ENCODE data around the gene DNAH2. TPM values are rescaled to one million over a fixed set of nuclear protein-coding genes. Genes with fewer than 3 reads are reported as not detected.

Gene DNAH2
- total and polyA plus RNA-seq, 2 donors (not counting 1 experiment from before 2014, with no cell fraction given): 0.08 to 0.17 TPM

GRCh38 chr17:7834542-7834956 is 117.0 kb downstream of the DNAH2 start:
- Histone ChIP-seq H3K9ac (ENCODE audit: insufficient read depth, low read length) (peak overlapping the region; percentile 89), H3K27me3 (ENCODE audit: control insufficient read depth, insufficient read depth, low read length) (peaks cover 3% of the 10 kb centered on the region), H3K36me3 (ENCODE audit: control insufficient read depth, insufficient read depth, low read length) (no peaks in the 10 kb centered on the region), H3K79me2 (ENCODE audit: control insufficient read depth, insufficient read depth, low read length) (peaks cover 12% of the 10 kb centered on the region), H3K4me3 (replicated peaks in 1 of 4; ENCODE audit: control extremely low read depth in 1 of 4, insufficient read depth in 1 of 4, low read depth in 3 of 4, low read length in 4 of 4) (peak overlapping the region; percentile 30 to 92 (median 60)), H3K4me2 (ENCODE audit: extremely low read depth, insufficient read depth, low read length) (peak overlapping the region; percentile 90), H3K27ac (ENCODE audit: insufficient read depth, low read length) (peak overlapping the region; percentile 98), H4K20me1 (ENCODE audit: control insufficient read depth, extremely low read depth, insufficient read depth, low read length) (no peaks in the 10 kb centered on the region), H3K9me3 (ENCODE audit: control insufficient read depth, insufficient read depth, low read depth, low read length) (no peaks in the 10 kb centered on the region), H3K4me1 (ENCODE audit: control insufficient read depth, extremely low read depth, insufficient read depth, low read length) (peaks cover 14% of the 10 kb centered on the region), H2AFZ (ENCODE audit: low read length) (peak overlapping the region; percentile 7)
- no peak for TF ChIP-seq EZH2 (IDR thresholded peaks at IDR 0.05; ENCODE audit: low read length, missing control alignments)
- TF ChIP-seq, protein P1, sequence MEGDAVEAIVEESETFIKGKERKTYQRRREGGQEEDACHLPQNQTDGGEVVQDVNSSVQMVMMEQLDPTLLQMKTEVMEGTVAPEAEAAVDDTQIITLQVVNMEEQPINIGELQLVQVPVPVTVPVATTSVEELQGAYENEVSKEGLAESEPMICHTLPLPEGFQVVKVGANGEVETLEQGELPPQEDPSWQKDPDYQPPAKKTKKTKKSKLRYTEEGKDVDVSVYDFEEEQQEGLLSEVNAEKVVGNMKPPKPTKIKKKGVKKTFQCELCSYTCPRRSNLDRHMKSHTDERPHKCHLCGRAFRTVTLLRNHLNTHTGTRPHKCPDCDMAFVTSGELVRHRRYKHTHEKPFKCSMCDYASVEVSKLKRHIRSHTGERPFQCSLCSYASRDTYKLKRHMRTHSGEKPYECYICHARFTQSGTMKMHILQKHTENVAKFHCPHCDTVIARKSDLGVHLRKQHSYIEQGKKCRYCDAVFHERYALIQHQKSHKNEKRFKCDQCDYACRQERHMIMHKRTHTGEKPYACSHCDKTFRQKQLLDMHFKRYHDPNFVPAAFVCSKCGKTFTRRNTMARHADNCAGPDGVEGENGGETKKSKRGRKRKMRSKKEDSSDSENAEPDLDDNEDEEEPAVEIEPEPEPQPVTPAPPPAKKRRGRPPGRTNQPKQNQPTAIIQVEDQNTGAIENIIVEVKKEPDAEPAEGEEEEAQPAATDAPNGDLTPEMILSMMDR (conservative IDR thresholded peaks at IDR 0.05 in 1 of 2, IDR thresholded peaks at IDR 0.05 in 1 of 2; ENCODE audit: low read depth in 1 of 2, low read length in 2 of 2): no peak
- peak in 1 of 2 donors; percentile 51 for DNase-seq (ENCODE audit: low read depth in 2 of 2)

DNA sequence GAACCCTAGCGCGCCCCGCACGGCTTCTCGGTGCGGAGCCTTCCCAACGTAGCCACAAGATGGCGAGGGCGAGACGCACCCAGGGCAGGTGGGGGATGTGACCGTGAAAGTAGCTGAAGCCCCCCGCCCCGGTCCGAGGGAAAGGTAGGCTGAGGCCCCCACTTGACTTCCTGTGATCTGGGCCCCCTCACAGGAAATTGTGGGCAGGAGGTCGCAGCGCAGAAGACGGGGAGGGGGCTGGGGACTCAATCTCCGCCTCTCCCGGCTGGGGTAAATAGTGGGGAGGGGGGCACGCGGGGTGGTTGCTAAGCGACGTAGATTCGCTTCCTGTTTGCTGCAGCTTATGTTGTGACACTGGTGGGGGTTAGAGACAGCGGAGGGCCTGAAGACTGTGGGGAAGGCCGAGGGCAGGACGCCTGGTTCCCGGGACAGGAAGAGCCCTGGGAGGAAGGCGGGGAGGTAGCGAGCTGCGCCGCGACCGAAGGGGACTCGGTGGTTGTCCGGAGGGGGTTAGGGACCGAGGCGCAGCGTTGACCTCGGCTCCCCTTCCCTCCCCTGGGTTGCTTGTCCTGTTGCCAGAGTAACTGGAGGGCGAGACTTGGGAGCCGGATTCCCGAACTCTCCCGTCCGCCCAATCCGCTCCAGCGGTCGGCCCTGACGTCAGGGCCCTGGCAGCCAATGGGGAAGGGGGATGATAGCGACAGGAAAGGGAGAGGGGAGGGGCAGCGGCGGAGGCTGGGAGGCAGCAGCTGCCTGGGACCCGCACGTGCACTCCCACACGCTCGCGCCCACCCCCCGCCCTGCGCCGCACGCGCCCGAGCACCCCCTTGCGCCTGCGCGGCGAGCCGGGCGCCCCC is 117.6 kb downstream of the DNAH2 start:
- H3K9ac ChIP-seq (ENCODE audit: insufficient read depth, low read length): peak overlapping the region; percentile 97
- DNase-seq (ENCODE audit: low read depth in 2 of 2): peak; percentile 98
- H3K4me1 ChIP-seq (ENCODE audit: control insufficient read depth, extremely low read depth, insufficient read depth, low read length): peaks cover 18% of the 10 kb centered on the region
- peak overlapping the region; percentile 58 to 92 (median 70) for H3K4me3 ChIP-seq (replicated peaks in 1 of 4; ENCODE audit: control extremely low read depth in 1 of 4, insufficient read depth in 1 of 4, low read depth in 3 of 4, low read length in 4 of 4)
- peaks cover 3% of the 10 kb centered on the region for H3K27me3 ChIP-seq (ENCODE audit: control insufficient read depth, insufficient read depth, low read length)
- H3K27ac ChIP-seq (ENCODE audit: insufficient read depth, low read length): peak overlapping the region; percentile 98
- peaks cover 17% of the 10 kb centered on the region for H3K79me2 ChIP-seq (ENCODE audit: control insufficient read depth, insufficient read depth, low read length)
- H3K36me3 ChIP-seq (ENCODE audit: control insufficient read depth, insufficient read depth, low read length): peaks cover 3% of the 10 kb centered on the region
- peak overlapping the region; percentile 92 for H3K4me2 ChIP-seq (ENCODE audit: extremely low read depth, insufficient read depth, low read length)
- no peak overlapping the region for H2AFZ ChIP-seq (ENCODE audit: low read length)
- H3K9me3 ChIP-seq (ENCODE audit: control insufficient read depth, insufficient read depth, low read depth, low read length): no peaks in the 10 kb centered on the region
- H4K20me1 ChIP-seq (ENCODE audit: control insufficient read depth, extremely low read depth, insufficient read depth, low read length): no peaks in the 10 kb centered on the region
- TF ChIP-seq EZH2 (IDR thresholded peaks at IDR 0.05; ENCODE audit: low read length, missing control alignments): no peak
- TF ChIP-seq, protein P1 (conservative IDR thresholded peaks at IDR 0.05 in 1 of 2, IDR thresholded peaks at IDR 0.05 in 1 of 2; ENCODE audit: low read depth in 1 of 2, low read length in 2 of 2): peak; percentile 77 to 81

GRCh38 chr17:7835814-7836595 is 118.5 kb downstream of the DNAH2 start:
- H3K4me2 ChIP-seq (ENCODE audit: extremely low read depth, insufficient read depth, low read length): peak overlapping the region; percentile 92
- DNase-seq (ENCODE audit: low read depth in 2 of 2): peak; percentile 64 to 72
- H3K9ac ChIP-seq (ENCODE audit: insufficient read depth, low read length): peak overlapping the region; percentile 97
- H3K36me3 ChIP-seq (ENCODE audit: control insufficient read depth, insufficient read depth, low read length): peaks cover 7% of the 10 kb centered on the region
- H3K9me3 ChIP-seq (ENCODE audit: control insufficient read depth, insufficient read depth, low read depth, low read length): no peaks in the 10 kb centered on the region
- H3K79me2 ChIP-seq (ENCODE audit: control insufficient read depth, insufficient read depth, low read length): peaks cover 24% of the 10 kb centered on the region
- TF ChIP-seq EZH2 (IDR thresholded peaks at IDR 0.05; ENCODE audit: low read length, missing control alignments): no peak
- TF ChIP-seq, protein P1 (conservative IDR thresholded peaks at IDR 0.05 in 1 of 2, IDR thresholded peaks at IDR 0.05 in 1 of 2; ENCODE audit: low read depth in 1 of 2, low read length in 2 of 2): no peak
- H2AFZ ChIP-seq (ENCODE audit: low read length): no peak overlapping the region
- no peaks in the 10 kb centered on the region for H3K27me3 ChIP-seq (ENCODE audit: control insufficient read depth, insufficient read depth, low read length)
- no peaks in the 10 kb centered on the region for H4K20me1 ChIP-seq (ENCODE audit: control insufficient read depth, extremely low read depth, insufficient read depth, low read length)
- H3K27ac ChIP-seq (ENCODE audit: insufficient read depth, low read length): peak overlapping the region; percentile 98
- peaks cover 21% of the 10 kb centered on the region for H3K4me1 ChIP-seq (ENCODE audit: control insufficient read depth, extremely low read depth, insufficient read depth, low read length)
- H3K4me3 ChIP-seq (replicated peaks in 1 of 4; ENCODE audit: control extremely low read depth in 1 of 4, insufficient read depth in 1 of 4, low read depth in 3 of 4, low read length in 4 of 4): peak overlapping the region; percentile 58 to 92 (median 70)

All from fibroblast of lung (primary cell).